HS-5 (cell line): ENCODE results near the gene PPP3R1.
A peak's percentile ranks its signal among the peaks of the same experiment; 100 is the strongest.

Experiments used
- DNase-seq: peaks from one replicate; pipeline ENCODE4 v3.0.0-alpha.2; 2012; ENCODE audit warnings: low read depth

The PPP3R1 gene

GRCh38 chr2:68231061-68231372 is 21.3 kb downstream of the PPP3R1 start:
- DNase-seq, result no peak

- DNase-seq, result no peak
Measured at GRCh38 chr2:68230241-68231060, 21.9 kb downstream of the PPP3R1 start.

GRCh38 chr2:68226794-68227193 is 25.5 kb downstream of the PPP3R1 start:
- DNase-seq, result no peak

GRCh38 chr2:68225119-68225632 is 27.2 kb downstream of the PPP3R1 start:
- no peak for DNase-seq

- no peak for DNase-seq
Measured at GRCh38 chr2:68223419-68223818, 28.9 kb downstream of the PPP3R1 start.

GRCh38 chr2:68222287-68222686 is 30.0 kb downstream of the PPP3R1 start:
- no peak for DNase-seq

- no peak for DNase-seq
Measured at GRCh38 chr2:68218343-68218901, 33.9 kb downstream of the PPP3R1 start.

- no peak for DNase-seq
Measured at GRCh38 chr2:68217729-68218128, 34.6 kb downstream of the PPP3R1 start.

GRCh38 chr2:68216454-68217310 is 35.6 kb downstream of the PPP3R1 start:
- no peak for DNase-seq

- DNase-seq, result no peak
Measured at GRCh38 chr2:68214381-68214780, 38.0 kb downstream of the PPP3R1 start.

- no peak for DNase-seq
Measured at GRCh38 chr2:68206793-68207192, 45.5 kb downstream of the PPP3R1 start.

GRCh38 chr2:68203587-68203986 is 48.7 kb downstream of the PPP3R1 start:
- DNase-seq, result no peak

- no peak for DNase-seq
Measured at GRCh38 chr2:68200157-68200787, 52.1 kb downstream of the PPP3R1 start.

GRCh38 chr2:68196120-68196716 is 56.1 kb downstream of the PPP3R1 start:
- DNase-seq, result peak; percentile 25

- DNase-seq, result no peak
Measured at GRCh38 chr2:68195096-68195495, 57.2 kb downstream of the PPP3R1 start.

GRCh38 chr2:68193787-68194372 is 58.5 kb downstream of the PPP3R1 start:
- peak; percentile 46 for DNase-seq

GRCh38 chr2:68193144-68193543 is 59.2 kb downstream of the PPP3R1 start:
- DNase-seq, result no peak

- peak; percentile 74 for DNase-seq
Measured at GRCh38 chr2:68190991-68191731, 61.2 kb downstream of the PPP3R1 start.

- DNase-seq, result no peak
Measured at GRCh38 chr2:68189991-68190784, 62.1 kb downstream of the PPP3R1 start.

- DNase-seq, result no peak
Measured at GRCh38 chr2:68188831-68189230, 63.5 kb downstream of the PPP3R1 start.
